NCI-H1092 (cell line): ENCODE data around the gene FOLR3.
"Not testable (repeated sequence)": the region's sequence is repeated elsewhere in the genome, so short reads cannot be mapped to it uniquely, and the experiment has no call there.

Experiments used
- DNase-seq: peaks from one replicate; lab custom pipeline; 2025; lab: John Stamatoyannopoulos, UW

Gene FOLR3

DNA sequence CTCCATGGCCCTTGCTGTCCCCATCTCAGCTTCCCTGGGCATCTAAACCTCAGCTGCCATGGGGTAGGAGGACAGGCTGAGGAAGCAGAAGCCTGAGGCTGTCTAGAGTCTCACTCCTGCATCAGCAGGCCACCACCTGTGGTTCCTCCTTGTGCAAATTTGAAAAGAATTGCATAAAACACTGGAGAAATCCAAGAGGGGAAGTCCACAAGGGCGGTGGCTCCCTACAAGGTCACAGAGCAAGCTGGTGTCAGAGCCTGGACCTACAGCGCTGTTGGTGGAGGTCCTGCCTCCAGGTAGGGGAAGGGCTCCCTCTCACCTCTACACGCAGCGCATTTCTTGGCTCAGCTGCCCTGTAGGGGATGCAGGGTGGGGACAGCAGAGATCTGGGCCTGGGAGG is at the start of gene FOLR3:
Gene FOLR3, plus strand, starts transcription at position 253 of the 400 bp plus-strand sequence. CDS start 228 bp downstream, outside the sequence.
- not testable (repeated sequence) for DNase-seq

DNA sequence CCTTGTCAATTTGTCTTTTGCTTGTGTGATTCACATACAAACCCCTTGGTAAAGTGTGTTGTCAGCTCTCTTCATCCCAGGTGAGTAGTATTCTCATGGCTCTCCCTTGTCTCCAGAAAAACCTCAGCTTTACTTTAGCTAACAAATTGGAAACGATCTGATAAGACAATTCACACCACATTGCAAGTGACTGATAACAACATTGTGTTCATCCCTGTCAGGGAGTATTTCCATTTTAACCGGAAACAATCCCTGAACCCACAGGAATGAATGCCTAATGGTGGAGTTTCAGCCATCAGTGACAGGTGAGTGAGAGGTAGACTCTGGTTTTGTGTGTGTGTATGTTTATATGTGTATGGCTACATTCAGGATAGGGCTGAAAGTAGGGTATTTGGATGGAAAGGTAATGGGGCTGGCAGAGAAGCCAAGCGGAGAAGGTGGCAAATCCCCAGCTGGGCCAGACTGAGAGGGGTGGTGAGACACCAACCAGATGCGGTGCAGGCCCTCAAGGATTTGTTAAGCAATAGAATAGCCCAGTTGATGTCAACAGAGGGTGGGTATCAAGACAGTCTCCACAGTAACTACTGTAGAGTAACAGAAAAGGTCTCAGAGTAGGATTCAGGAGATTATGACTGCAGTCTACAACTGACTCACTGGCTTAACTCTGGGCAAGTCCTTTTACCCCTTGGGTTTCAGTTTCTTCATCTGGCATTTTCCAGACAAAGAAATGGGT is 47.3 kb upstream of the FOLR3 start:
- no peak for DNase-seq

DNA sequence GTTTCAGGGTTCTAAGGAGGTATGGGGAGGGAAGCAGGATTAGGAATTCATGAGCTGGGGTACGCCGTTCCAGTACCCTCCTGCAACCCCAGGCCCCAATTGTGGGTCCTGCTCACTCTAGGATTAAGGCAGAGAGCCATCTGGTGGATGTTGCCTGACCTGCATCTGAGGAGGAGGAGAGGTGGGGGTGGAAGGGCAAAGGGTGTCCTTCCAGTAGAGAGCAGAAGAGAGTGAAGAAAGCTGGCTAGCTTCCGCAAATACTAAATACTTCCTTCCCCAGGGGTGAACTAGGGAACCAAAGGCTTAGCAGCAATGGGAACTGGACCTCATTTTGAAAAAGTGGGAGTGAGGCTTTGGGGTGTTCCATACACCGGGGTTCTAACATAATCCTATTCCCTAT is 44.2 kb upstream of the FOLR3 start:
- peak; percentile 53 for DNase-seq

DNA sequence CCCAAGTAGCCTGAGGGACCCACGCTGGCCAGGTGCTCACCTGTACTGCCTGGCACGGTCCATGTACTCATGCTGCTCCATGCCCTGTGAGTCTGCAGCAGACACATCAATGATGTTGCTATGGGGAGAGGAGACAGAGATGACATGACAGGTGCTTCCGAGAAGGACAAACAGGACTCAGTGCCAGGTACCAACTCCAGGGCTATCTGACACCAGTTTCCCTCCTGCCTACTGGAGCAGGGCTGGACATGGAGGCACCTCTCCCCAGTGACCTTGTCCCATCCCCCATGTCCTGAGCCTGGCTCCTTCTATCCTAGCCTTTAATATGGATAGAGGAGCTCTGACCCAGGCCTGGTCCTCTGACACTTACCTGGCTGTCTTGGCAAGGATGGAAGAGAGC is 36.8 kb upstream of the FOLR3 start:
- DNase-seq: no peak

DNA sequence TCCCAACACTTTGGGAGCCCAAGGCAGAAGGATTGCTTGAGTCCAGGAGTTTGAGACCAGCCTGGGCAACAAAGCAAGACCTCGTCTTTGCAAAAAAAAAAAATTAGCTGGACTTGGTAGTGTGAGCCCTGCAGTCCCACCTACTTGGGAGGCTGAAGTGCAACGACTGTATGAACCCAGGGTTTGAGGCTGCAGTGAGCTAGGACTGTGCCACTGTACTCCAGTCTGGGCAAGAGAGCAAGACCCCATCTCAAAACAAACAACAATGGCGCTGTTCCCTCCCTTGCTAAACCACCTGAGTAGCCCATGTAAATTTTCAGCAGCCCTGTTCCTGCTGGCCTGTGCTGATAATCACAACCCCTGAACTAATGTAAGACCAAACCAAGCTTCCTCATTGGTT is 35.5 kb upstream of the FOLR3 start:
- no peak for DNase-seq

DNA sequence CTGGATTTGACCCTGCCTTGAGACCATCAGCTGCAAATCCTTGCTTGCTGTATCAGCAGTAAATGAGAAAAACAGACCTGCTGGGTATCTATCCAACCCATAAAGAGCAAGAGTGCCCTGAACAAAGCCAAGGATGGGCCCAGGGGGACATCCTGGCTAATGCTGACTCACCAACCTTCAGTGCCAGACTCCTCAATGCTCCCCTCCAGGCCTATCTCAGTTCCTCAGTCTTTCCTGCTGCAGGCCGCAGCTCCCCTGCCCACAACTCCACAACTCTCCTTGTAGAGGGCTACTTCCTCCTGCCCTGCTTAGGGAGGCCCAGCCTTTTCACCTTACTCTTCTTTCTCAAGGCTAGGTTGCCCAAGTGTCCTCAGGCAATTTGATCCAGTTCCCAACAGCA is 35.1 kb upstream of the FOLR3 start:
- DNase-seq: no peak

DNA sequence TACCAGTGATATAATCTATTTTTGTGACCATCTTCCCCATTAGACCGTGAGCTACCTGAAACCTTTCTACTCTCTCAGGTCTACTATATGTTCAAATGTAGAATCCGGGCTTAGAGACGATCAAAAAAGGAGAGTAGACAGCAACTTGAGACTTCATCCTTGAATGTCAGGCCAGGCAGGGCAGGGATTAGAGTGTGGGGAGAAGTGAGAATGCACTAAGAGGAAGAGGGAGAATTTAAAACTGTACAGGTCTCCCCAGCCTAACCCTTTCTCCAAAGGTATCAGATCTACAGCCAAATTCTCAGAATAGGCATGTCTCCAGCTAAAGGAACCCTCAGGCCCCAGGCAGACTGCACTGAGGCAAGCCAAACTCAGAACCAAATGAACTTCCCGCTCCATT is 33.4 kb upstream of the FOLR3 start:
- DNase-seq: no peak

DNA sequence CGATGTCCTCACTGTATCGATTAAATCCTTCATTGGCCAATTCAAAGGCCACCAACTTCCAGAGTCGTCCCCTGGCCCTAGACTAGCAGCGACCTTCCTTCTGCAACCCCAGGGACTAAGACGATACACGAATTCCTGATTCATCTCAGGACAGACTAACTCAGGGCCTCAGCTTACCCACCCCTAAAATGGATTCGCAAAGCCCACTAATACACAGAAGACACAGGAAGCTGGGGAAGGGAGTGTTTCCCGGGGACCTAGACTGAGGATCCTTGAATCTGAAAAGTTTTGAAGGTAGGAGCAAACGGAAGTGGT is 32.9 kb upstream of the FOLR3 start:
- DNase-seq: no peak

DNA sequence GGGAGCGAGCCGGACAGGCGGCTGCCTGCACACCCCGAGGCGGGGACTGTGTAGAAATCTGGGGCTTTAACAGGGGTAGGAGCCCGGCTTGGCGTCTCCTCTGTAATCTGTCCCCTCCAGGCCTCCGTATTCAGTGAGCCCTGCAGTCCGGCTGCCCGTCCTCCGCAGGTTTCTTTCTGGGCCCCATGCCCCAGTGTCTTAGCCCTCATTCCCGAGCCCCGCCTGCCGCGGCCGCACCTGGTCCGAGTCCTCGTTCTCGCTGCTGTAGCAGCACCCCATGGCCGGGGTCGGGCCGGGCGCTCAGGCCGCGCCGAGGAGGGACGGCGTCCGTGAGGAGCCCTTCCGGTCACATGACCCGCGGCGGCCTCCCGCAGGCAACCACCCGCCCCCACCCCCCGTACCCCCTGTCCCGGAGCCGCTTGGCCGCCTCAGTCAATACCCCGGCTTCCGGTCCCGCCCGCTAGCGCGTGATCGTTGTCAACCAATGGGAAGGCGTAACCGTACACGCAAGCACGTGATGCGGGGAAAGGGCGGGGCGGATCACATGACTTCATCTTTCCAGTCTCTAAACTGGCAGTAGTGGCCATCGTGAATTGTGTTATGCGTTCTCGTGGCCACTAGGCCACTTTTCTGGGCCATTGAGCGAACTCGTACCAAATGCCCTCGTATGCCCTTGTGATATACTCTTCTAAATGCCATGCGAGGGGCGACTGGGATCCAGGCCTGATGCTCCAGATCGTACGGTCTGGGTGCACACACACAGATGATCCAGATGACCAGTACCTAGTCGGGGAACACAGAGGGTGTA is 32.4 kb upstream of the FOLR3 start, which contains the start of gene LAMTOR1:
Gene LAMTOR1, minus strand, starts transcription at position 352 of the 808 bp plus-strand sequence. Its CDS starts 73 bp downstream, at position 279.
- peak; percentile 99 for DNase-seq

DNA sequence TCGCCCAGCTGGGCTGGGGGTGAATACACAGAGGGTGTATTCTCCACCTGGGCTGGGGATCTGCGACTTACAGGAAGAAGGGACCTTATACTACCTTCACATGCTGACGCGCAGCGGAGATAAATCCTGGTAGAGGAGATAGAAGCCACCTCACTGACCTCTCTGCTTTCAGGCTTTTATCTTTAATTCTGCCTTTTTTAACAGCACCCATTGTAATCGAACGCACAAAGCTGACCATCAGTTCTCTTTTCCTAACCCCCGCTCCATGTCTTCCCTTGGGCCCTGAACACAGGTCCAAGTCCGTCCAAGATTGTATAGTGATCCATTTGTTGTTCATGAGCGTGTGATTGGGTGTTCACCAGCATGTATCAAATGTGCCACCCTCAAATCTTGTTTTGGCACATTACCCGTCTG is 31.8 kb upstream of the FOLR3 start:
- no peak for DNase-seq

DNA sequence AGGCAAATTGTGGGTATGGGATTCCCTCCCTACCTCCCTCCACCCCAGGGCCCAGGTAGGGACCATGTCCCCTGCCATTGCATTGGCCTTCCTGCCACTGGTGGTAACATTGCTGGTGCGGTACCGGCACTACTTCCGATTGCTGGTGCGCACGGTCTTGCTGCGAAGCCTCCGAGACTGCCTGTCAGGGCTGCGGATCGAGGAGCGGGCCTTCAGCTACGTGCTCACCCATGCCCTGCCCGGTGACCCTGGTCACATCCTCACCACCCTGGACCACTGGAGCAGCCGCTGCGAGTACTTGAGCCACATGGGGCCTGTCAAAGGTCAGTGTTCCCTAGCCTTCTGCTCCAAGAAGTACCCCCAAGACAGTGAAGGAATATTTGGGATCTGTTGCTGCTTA is 29.6 kb upstream of the FOLR3 start, which contains the start of gene TOMT:
Gene TOMT, plus strand, starts transcription at position 37 of the 400 bp plus-strand sequence. Its CDS starts 28 bp downstream, at position 65.
- DNase-seq: no peak

DNA sequence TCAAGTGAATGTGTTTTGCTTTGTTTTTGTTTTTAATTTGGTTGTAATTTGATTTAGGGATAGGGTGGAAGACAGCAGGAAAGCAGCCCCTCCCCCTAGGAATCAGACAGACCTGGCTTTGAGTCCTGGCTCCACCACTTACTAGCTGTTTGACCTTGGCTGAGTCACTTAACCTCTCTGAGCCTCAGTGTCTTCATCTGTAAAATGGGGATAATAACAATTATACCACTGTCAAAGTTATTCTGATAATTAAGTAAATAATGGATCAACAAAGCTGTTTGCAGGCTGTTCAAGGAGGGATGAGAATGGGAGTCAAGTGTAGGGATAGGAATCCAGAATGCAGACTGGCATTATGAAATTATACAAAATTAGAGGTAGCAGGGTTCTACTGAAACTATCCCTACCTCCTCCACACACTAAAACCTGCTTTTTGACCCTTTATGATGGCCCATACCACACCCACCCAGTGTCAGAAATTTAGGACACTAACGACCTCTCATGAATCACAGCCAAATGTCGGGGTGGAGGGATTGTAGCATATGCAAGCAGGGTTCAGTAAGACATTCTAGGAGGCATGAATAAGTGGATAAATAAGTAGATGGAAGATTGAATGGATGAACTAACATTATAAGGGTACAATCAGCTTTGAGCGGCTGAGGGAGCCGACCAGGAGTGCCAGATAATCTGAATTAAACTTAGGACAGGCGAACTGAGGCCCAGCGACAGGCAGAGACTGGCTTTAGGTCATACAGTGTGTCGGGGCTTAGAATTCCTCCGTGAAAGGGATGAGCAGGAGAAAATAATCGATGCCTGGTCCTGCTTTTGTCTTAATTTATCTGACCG is 24.0 kb upstream of the FOLR3 start:
- no peak for DNase-seq

DNA sequence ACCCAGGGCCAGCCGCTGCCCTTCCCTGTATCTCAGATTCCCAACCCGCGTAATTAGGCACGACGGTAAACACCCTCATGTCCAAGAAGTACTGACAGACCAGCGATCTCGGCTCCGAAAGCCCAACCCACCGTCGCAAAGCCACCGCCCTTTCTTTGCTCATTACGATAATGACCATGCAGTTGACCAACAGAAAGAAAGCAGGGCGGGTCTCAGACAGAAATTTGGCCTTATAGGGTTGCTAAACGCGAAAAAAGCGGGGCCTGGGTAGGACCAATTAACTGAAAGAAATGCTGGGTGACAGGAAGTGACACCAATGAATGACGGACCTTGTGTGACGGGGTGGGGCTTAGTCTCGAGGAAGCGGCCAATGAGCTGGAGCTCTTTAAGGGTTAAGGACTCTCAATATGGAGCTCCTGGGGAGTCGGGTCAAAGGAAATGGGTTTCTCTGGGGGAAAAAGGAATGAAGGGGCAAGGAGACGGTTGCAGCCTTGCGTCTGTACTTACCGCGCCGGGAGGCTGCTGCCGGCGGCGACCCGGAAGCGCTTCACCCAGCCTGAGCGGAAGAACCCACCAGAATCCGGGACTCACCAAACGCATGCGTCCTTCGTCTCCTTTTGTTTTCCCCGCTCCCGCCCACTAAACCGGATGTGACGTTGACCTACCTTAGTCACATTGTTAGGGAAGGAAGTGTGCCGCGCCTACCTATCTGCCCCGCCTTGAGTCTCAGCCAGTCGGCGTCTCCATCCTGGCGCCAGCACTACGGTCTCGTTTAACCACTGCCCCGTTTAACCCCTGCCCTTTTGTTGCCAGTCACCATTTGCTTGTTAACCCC is 23.2 kb upstream of the FOLR3 start, which contains the start of gene ANAPC15:
Gene ANAPC15, minus strand, starts transcription at position 553 of the 835 bp plus-strand sequence. CDS start 1,419 bp downstream, outside the sequence.
- DNase-seq: peak; percentile 100

DNA sequence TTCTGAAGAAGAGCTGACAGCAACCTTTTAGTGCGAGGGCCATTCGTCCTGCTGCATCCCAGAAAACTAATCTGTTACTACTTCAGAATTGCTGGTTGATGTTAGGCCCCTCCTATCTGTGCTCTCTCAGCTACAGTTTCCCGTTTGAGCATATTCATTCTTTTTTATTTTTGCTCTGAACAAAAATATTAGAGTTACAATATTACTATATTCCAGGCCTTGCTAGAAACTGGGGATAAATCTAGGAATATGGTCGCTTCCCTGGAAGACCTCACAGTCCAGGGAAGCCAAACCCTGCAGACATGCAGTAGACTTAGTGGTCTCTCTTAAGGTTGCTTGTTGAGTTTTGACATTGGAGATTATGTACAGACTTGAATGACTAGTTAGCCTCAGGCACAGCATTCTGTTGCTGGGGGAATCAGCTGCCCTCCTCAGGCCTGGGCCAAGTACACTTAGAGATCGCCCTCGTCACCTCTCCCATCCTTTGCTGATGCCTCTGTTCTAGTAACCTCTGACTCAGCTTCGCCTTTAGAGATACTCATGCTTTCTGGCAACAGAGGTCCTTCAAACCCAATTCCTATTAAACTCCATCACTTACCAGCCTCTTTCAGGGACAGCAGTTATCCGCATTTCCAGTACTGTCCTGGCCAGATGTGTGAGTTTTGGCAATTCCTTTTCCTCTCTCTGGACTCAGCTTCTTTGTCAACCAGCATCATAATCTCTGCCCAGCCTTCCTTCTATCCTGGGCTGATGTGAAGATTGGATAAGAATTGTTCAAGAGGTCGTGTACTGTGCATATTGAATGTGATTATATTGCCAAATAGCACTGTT is 22.3 kb upstream of the FOLR3 start:
- DNase-seq: no peak

DNA sequence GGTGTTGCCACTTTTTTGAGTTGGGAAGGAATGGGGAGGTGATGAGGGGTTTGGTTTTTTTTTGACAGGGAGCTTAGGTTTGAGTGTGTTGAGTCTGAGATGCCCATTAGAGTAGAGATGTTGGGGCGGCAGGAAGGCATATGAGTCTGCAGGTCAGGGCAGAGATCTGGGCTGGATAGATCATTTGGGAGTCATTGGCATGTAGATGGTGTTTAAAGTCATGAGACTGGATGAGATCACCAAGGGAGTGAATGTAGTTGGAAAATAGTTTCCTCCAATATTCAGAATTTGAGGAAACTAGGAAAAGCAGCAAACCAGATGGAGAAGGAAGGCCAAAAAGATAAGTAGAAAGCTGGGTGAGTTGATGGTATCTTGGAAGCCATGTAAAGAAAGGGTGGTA is 21.0 kb upstream of the FOLR3 start:
- no peak for DNase-seq

DNA sequence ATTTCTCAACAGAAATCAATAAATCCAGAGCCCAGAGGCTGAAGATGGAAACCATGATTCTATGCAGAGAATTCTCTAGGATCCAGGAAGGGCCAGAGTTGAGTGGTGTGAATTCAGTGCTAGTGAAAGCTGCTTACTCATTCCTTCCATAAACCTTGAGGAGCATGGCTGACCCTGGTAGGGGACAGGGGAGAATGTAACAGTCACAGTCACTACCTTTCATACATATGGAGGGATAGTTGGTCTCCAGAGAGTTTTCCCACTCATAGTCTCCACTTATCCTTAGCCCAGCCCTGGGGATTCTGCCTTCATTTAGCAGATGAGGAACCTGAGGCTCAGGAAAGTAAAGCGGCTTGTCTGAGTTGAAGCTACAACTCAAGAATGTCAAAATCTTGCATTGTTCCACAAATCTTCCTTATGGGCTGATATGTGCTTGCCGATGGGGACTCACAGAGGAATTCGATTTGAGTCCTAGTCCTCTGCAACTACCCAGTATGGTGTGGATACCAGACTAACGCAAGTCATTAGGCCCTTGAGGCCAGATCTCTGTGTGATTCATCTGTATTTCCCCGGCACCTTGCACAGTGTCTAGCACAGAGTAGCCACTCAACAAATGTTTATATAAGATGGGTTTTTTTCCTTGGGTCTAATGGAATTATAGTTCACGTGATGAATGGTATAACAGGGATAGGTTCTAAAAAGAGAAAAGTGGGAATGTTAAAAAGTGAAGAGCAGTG is 19.3 kb upstream of the FOLR3 start:
- DNase-seq: no peak

DNA sequence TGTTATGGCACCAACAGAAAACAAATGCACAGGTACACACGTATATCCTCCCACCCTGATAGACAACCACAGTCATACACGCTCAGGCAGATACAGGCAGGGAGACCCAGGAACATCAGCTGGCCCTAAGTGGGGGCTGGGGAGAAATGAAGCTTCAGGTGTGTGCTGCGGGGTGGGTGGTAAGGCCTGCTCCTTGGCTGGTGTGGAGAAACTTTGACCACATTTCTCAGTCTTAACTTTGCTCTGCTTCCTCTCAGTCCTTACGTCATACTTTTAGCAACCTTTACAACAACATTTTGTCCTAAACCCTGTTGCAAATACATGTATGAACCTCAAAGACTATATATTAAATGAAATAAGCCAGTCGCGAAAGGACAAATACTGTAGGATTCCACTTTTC is 16.3 kb upstream of the FOLR3 start:
- no peak for DNase-seq

DNA sequence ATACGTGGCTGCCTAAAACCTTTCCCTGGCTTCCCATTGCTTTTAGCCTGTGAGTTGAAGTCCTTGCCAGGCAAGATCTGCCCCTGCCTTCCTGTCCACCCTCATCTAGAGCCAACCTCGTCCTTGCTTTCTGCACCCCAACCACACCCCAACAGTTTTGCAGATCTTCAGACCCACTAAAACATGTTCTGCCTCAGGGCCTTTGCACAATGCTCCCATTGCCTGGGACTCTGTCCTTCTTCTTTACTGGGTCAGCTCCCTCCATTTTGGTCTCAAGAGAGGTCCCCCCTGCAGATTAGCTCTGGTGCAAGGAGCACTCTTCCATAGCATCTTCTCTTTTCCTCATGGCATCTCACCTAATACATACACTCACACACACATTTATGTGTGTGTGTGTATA is 14.6 kb upstream of the FOLR3 start:
- no peak for DNase-seq

DNA sequence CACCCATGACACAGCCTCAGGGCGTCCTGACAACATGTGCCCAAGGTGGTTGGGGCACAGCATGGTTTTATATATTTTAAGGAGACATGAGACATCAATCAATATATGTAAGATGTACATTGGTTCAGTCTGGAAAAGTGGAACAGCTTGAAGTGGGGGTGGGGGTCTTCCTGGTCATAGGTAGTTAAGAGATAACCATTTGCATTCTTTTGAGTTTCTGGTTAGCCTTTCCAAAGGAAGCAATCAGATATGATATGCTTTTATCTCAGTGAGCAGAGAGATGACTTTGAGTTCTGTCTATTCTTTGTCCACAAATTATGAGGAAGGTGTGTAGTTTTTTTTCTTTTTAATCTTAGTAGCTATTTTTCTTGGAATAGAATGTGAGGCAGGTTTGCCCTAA is 12.9 kb upstream of the FOLR3 start:
- DNase-seq: no peak
